Nephron progenitor cell (in vitro differentiated cells): Measurements from ENCODE around the gene PRC1.

Experiments
- DNase-seq: peaks from one replicate; pipeline ENCODE4 v3.0.0; 2021
- H3K27ac Mint-ChIP-seq: 2 replicates; pipeline ENCODE4 v1.8.0; 2021; ENCODE audit warnings: mild to moderate bottlenecking, moderate library complexity, mixed read lengths
- H3K27me3 Mint-ChIP-seq: 2 replicates; pipeline ENCODE4 v1.8.0; 2021; ENCODE audit warnings: mild to moderate bottlenecking, low read depth, mixed read lengths; ENCODE audit not compliant: poor library complexity
- H3K36me3 Mint-ChIP-seq: 2 replicates; pipeline ENCODE4 v1.8.0; 2021; ENCODE audit warnings: low read depth, mixed read lengths
- H3K4me1 Mint-ChIP-seq: 2 replicates; pipeline ENCODE4 v1.8.0; 2021; ENCODE audit warnings: mixed read lengths
- H3K4me3 Mint-ChIP-seq: 2 replicates; pipeline ENCODE4 v1.8.0; 2021; ENCODE audit warnings: mild to moderate bottlenecking, moderate library complexity, mixed read lengths
- H3K9me3 Mint-ChIP-seq: 2 replicates; pipeline ENCODE4 v1.8.0; 2021; ENCODE audit warnings: mild to moderate bottlenecking, moderate library complexity, mixed read lengths
- TF ChIP-seq, protein P1 (sequence below): fragments of 200-600 bp; sonication (generic); IDR thresholded peaks from 2 replicates; pipeline ENCODE4 v1.5.0; 2021; ENCODE audit warnings: antibody characterized with exemption

The PRC1 gene

DNA sequence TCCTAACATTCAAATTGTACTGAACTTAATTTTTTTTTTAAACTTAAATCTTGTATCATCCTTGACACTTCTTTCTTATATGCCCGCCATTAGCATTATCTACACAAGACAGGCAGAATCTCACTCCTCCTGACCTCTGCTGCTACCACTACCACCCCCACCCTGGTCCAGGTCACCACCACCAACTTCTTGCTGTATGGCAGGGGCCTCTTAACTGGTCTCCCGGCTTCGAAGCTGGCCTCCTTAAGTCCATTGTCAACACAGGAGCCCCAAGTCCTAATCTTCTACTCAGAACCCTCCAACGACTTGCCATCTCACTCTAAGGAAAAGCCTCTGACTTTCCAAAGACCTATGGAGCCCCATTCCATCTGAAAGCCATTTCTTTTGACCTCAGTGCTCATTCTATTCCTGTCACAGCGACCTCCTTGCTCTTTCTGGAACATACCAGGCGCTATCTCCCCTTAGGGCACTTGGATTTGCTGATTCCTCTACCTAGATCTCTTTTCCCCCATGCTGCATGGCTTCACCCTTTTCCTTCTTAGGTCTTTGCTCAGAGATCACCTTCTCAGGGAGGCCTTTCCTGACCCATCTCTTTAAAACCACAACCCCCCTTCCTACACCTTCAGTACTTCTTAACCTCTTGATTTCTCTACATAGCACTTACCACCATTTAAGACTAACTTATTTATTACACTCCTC lies 2.6 kb downstream of the PRC1 start:
- H3K9me3 Mint-ChIP-seq = no peaks in the 10 kb centered on the region
- peaks cover 3% of the 10 kb centered on the region for H3K27me3 Mint-ChIP-seq
- H3K36me3 Mint-ChIP-seq = peaks cover 6% of the 10 kb centered on the region
- peak overlapping the region; percentile 41 for H3K4me3 Mint-ChIP-seq
- TF ChIP-seq, protein P1, sequence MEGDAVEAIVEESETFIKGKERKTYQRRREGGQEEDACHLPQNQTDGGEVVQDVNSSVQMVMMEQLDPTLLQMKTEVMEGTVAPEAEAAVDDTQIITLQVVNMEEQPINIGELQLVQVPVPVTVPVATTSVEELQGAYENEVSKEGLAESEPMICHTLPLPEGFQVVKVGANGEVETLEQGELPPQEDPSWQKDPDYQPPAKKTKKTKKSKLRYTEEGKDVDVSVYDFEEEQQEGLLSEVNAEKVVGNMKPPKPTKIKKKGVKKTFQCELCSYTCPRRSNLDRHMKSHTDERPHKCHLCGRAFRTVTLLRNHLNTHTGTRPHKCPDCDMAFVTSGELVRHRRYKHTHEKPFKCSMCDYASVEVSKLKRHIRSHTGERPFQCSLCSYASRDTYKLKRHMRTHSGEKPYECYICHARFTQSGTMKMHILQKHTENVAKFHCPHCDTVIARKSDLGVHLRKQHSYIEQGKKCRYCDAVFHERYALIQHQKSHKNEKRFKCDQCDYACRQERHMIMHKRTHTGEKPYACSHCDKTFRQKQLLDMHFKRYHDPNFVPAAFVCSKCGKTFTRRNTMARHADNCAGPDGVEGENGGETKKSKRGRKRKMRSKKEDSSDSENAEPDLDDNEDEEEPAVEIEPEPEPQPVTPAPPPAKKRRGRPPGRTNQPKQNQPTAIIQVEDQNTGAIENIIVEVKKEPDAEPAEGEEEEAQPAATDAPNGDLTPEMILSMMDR = no peak
- H3K27ac Mint-ChIP-seq = peak overlapping the region; percentile 55
- no peak for DNase-seq
- peaks cover 50% of the 10 kb centered on the region for H3K4me1 Mint-ChIP-seq

DNA sequence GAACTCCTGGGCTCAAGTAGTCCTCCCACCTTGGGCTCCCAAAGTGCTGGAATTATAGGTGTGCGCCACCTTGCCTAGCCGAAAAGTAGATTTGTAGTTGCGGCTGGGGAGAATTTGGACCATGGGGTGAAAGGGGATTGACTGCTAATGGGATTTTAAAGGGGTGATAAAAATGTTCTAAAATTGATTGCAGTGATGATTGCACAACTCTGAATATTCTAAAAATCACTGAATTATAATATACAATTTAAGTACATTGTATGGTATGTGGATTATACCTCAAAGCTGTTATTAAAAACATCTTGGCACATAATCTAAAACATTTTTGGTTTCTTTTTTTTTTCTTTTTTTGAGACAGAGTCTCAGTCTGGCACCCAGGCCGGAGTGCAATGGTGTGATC lies 3.9 kb downstream of the PRC1 start:
- no peak for DNase-seq
- no peaks in the 10 kb centered on the region for H3K9me3 Mint-ChIP-seq
- H3K4me1 Mint-ChIP-seq = peaks cover 47% of the 10 kb centered on the region
- TF ChIP-seq, protein P1 = no peak
- H3K4me3 Mint-ChIP-seq = no peak overlapping the region
- H3K36me3 Mint-ChIP-seq = peaks cover 6% of the 10 kb centered on the region
- H3K27me3 Mint-ChIP-seq = peaks cover 3% of the 10 kb centered on the region
- no peak overlapping the region for H3K27ac Mint-ChIP-seq

DNA sequence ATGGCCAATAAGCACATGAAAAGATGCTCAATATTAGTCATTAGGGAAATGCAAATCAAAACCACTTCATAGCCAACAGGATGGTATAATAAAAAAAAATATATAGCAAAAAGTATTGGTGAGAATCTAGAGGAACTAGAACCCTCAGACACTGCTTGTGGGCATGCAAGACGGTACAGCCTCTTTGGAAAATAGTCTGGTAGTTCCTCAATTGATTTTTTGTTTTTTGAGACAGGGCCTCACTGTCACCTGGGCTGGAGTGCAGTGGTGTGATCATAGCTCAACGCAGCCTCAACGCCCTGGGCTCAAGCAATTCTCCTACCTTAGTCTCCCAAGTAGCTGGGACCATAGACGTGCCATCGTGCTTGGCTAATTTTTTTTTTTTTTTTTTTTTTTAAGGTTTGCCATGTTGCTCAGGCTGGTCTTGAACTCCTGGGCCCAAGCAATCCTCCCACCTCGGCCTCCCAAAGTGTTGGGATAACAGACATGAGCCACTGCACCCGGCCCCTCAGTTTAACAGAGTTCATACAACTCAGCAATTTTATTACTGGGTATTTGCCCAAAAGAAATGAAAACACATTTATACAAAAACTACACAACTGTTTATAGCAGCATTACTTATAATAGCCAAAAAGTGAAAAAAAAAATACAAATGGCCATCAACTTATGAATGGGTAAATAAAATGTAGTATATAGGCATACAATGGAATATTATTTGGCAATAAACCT lies 5.1 kb downstream of the PRC1 start:
- Mint-ChIP-seq H3K27me3 (peaks cover 3% of the 10 kb centered on the region), H3K9me3 (no peaks in the 10 kb centered on the region), H3K4me1 (peaks cover 40% of the 10 kb centered on the region), H3K4me3 (no peak overlapping the region), H3K27ac (no peak overlapping the region), H3K36me3 (peaks cover 15% of the 10 kb centered on the region)
- TF ChIP-seq, protein P1 = no peak
- no peak for DNase-seq

DNA sequence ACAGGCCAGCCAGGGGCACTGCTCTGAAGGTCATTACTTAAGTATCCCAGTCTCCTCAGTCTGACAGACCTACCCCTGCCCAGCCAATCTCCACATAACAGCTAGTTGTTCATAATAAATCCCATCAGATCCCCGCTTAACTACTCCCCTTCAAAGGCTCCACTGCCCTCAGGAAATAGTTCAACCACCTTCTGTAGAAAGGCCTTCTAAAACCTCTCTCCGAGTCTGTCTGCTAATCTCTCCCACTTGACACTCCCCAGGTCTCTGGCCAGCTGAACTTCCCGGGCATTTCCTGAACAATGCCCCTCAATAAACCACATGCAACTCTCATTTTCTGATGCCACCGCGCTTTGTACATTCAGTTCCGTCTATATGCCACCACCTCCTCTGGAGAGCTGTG lies 6.0 kb downstream of the PRC1 start:
- peaks cover 23% of the 10 kb centered on the region for H3K36me3 Mint-ChIP-seq
- H3K4me1 Mint-ChIP-seq = peaks cover 36% of the 10 kb centered on the region
- TF ChIP-seq, protein P1 = no peak
- no peaks in the 10 kb centered on the region for H3K9me3 Mint-ChIP-seq
- H3K4me3 Mint-ChIP-seq = peak overlapping the region; percentile 2
- H3K27ac Mint-ChIP-seq = peak overlapping the region; percentile 50
- H3K27me3 Mint-ChIP-seq = no peaks in the 10 kb centered on the region
- no peak for DNase-seq

DNA sequence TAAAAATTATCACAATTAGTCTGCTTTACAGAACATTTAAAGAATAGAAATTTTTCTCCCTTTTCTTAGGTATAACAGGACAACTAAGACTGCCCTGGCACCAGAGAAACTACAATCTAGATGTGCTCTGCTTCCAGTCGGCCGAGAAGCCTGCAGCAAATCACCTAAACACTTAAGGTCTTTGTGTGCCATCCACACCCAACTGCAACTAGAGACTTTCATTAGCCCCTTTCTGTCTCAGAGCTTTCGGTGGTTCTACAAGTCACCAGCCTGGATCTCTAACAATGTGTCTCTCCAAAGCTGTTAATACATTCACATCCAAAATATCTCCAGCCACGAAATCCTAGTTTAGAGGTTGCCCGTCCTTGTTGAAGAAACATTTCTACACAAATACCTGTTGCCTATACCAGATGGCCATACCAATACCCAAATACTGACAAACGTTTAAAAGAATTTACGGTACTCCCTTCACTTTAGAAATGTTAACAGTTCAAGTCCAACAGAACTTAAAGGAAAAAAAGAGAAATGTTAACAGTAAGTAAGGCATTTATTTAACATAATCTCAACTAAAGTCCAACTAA lies 6.7 kb downstream of the PRC1 start:
- Mint-ChIP-seq H3K4me1 (peaks cover 29% of the 10 kb centered on the region), H3K9me3 (no peaks in the 10 kb centered on the region), H3K27ac (peak overlapping the region; percentile 33), H3K4me3 (no peak overlapping the region), H3K27me3 (no peaks in the 10 kb centered on the region), H3K36me3 (peaks cover 30% of the 10 kb centered on the region)
- TF ChIP-seq, protein P1 = no peak
- no peak for DNase-seq
